GM08714 (cell line): Measurements from ENCODE around the gene SUFU.

ENCODE experiments used
- H3K4me3 ChIP-seq: fragments of 200-500 bp; sonication (Bioruptor generic); 2 replicates; pipeline ENCODE4 v1.5.1; 2014; ENCODE audit warnings: mild to moderate bottlenecking, low read length, inconsistent platforms
- ZNF274 ChIP-seq: IDR thresholded peaks from 2 replicates; pipeline ENCODE4 v1.6.1; 2012; ENCODE audit warnings: mild to moderate bottlenecking, low read depth, low read length

The SUFU gene

DNA sequence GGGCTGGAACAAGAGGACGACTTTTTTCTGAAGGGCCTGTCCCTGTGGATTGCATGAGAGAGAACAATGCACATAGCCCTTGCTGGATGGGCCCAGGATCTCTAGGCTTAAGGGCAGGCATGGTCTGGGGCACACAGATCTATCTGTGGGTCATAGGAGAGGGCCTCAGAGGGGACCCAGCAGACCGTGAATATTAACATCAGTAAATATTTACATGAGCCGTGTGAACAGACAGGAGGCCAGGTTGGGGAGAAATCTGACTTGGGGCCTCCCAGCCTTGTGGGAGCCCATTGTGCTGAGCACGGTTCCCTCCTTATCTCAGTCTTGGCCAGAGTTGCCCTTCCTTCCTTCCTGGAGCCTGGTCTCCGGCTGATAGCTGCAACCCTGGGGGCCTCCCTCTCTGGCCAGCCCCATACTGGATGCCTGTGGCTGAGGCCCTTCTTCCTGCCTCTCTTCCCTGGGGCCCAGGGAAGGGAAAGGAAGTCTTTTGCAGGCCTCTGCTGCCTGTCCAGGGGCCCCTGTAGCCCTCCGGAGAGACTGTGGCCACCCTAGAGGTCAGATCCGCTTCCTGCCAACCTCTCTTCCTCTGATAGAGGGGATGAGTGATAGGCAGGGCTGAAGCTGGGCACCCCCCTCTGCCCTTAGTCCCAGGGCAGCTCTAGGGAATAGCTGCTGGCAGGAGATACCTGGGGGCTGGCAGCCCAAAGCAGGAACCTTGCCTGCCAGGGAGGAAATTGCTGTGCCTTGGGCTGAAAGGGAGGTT lies 96.0 kb downstream of the SUFU start:
- H3K4me3 ChIP-seq, result no peak overlapping the region
- no peak for TF ChIP-seq ZNF274

GRCh38 chr10:102600816-102601215 lies 97.0 kb downstream of the SUFU start:
- no peak for TF ChIP-seq ZNF274
- H3K4me3 ChIP-seq, result no peak overlapping the region

DNA sequence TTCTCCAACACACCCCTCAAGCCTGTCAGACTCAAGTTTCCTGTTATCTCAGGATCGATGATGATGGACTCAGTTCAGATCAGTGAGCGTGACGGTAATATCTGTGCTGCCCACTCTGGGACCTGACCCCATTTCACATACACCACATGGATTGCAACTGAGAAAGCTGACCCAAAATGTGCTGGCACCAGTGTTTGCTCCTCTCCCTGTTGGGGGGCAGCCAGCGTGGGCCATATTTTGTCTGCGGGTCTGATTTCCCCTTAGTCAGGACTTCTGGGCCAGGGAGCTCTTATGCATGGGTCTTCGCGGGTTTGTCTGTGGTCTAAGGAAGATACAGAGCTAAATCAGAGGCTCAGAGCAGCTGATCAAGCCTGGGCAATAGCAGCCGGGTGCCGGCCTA lies 97.9 kb downstream of the SUFU start:
- H3K4me3 ChIP-seq, result no peak overlapping the region
- TF ChIP-seq ZNF274, result no peak

DNA sequence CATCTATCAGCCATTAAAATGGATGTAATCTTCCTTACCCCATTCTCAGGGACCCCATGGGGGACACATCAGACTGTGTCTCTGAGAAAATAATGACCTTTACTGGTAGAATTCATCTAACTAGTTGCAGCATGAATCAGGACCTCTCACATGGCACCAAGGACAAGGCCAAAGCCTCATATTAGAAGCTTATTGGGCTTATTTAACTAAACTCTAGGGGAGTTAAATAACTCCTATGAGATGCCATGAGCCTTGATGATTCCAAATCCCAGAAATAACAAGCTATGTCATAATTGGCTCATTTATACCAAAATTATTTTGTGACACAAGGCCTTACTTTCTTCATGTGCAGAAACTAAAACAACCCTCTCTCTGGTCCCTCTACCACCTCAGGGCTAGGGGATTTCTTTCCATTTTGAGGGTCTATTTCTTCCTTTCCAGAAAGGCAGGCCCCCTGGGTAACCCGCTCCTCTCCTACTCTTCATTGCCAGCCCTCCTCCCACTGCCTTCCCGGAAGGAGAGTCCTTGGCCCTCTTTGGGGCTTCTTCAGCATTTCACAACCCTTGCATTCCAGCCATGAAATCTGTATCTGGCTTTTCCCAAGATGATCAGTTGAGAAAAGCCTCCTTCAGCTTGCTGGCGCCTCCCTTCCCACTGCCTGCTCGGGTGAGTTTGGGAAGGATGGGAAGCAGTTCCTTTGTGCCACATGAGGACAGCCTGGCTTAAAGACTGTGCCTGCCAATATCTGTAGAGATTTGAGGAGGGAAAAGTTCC lies 98.7 kb downstream of the SUFU start:
- H3K4me3 ChIP-seq, result no peak overlapping the region
- TF ChIP-seq ZNF274, result no peak

- H3K4me3 ChIP-seq, result no peak overlapping the region
- no peak for TF ChIP-seq ZNF274
Measured at GRCh38 chr10:102603946-102604345, 100.2 kb downstream of the SUFU start.

DNA sequence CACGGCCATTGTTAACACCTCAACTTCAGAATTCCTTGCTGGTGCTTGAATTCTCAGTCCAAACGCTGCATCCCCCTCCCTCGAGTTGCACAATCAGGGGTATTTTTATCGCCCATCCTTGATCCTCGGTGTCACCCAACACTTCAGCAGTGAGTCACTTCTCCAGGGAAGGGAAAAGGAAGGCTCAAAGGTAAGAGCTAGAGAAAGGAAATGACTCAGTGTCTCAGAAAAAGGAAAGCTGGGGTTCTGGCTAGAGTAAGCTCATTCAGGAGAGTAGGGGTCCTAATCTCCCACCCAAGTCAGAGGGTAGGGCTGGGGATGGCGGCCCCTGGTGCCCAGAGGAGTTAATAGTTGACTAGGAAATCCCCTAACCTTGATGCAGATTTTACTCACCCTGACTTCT lies 100.7 kb downstream of the SUFU start:
- TF ChIP-seq ZNF274, result no peak
- H3K4me3 ChIP-seq, result no peak overlapping the region

- TF ChIP-seq ZNF274, result no peak
- H3K4me3 ChIP-seq, result no peak overlapping the region
Measured at GRCh38 chr10:102605712-102606111, 101.9 kb downstream of the SUFU start.

- TF ChIP-seq ZNF274, result no peak
- H3K4me3 ChIP-seq, result no peak overlapping the region
Measured at GRCh38 chr10:102608487-102608886, 104.7 kb downstream of the SUFU start.

- no peak for TF ChIP-seq ZNF274
Measured at GRCh38 chr10:102610441-102610887, 106.7 kb downstream of the SUFU start.

DNA sequence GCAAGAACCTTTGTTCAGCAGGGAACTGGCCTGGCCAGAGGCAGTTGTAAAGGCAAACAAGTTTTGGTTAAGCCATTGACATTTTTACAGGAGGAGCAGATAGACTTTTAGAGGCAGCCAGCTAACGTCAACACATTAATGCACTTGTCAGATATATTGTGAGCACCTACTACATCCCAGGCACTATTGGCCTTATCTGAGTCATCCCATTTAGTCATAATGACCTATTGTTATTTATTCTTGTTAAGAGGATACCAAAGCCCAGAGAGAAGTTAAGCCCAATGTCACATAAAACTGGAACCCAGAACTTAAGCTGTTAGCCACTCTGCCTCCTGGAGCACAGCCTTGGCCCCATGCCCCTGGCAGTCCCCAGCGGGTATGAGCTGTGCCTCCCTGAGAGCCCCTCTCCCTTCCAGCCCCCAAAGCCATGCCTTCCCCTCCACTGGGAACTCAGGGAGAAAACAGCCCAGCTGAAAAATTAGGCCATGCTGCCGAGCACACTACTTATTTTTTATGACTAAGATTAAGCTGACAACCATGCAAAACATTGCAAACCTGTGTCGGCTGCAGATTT lies 107.8 kb downstream of the SUFU start:
- no peak overlapping the region for H3K4me3 ChIP-seq
- no peak for TF ChIP-seq ZNF274

More at GRCh38 chr10:102610441-102610887, 106.7 kb downstream of the SUFU start:
- no peak overlapping the region for H3K4me3 ChIP-seq

DNA sequence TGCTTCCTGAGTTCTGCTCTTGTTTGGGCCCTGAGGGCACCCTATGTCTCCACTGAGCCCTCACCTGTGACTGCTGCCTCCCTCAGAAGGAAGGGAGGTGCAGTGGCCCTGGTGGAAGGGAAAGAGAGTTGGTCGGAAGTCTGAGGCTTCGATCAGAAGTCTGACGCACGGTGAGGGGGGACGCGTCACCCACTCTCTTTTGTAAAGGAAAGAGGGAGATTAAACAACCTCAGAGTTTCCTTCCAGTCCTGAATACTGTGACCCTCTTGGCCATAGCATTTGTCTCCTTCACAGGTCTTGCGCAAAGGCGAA lies 109.1 kb downstream of the SUFU start:
- no peak for TF ChIP-seq ZNF274
- H3K4me3 ChIP-seq, result no peak overlapping the region

DNA sequence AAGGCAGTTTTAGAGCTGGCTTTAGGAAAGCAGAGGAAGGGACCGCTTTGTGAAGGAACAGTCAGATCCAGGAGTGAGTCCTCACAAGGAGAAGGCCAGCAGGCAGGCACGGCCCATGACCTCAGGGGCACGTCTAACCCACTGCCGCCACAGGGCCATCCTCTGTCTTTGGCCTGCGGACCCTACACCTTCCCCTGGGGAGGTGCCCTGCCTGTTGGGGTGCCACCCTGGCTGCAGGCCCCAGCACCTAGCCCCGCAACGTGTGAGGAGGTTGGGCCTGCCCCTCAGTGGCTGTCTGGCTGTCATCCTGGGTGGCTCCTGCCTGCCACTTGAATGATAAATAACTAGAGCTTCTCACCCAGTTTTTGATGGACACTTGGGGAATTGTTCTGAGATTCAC lies 109.5 kb downstream of the SUFU start:
- H3K4me3 ChIP-seq, result no peak overlapping the region
- no peak for TF ChIP-seq ZNF274

- no peak for TF ChIP-seq ZNF274
- no peak overlapping the region for H3K4me3 ChIP-seq
Measured at GRCh38 chr10:102613785-102614184, 110.0 kb downstream of the SUFU start.

- no peak for TF ChIP-seq ZNF274
- H3K4me3 ChIP-seq, result no peak overlapping the region
Measured at GRCh38 chr10:102614888-102615287, 111.1 kb downstream of the SUFU start.

DNA sequence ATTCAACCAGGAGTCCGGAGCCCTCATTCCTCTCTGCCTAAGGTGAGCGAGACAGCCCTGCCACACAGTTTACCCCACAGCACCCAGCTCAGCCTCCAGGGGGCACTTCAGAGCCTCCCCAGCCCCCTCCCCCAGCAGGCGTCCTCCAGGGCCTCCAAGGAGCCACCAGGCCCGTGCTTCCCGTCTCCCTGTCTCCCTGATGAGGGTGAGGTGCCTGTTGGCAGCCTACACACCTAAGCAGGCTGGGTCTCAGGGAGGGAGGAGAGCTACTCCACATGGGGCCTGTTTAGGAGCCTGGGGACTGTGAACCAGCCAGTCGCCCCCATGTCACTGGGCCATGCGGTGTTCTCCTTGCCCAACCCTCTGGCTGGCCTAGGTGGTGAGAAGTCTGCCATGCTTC lies 111.6 kb downstream of the SUFU start:
- TF ChIP-seq ZNF274, result no peak
- no peak overlapping the region for H3K4me3 ChIP-seq
